ENCODE measurements around the gene PVALB. TPM values are rescaled to one million over a fixed set of nuclear protein-coding genes. Genes with fewer than 3 reads are reported as not detected.

The PVALB gene
- polyA plus RNA-seq, 3 donors, result 0.65 TPM; not detected in 2

- no peaks in the 10 kb centered on the region for H4K20me1 ChIP-seq (ENCODE audit: insufficient read depth, low read length)
- TF ChIP-seq CTCF (IDR thresholded peaks at IDR 0.05), result no peak
- H3K4me3 Mint-ChIP-seq, result peak overlapping the region in 1 of 2 donors; percentile 63
- no peak overlapping the region for H2AFZ ChIP-seq (ENCODE audit: insufficient read depth, low read depth, low read length, poor library complexity, severe bottlenecking)
- H3K4me1 ChIP-seq (ENCODE audit: control insufficient read depth in 1 of 2, insufficient read depth in 2 of 2, low read length in 2 of 2), result peaks cover 30 to 40% of the 10 kb centered on the region in 2 donors
- no peak for DNase-seq
- peaks cover 6 to 20% of the 10 kb centered on the region in 2 donors for H3K36me3 Mint-ChIP-seq
- H3K9me3 ChIP-seq (replicated peaks in 1 of 2; ENCODE audit: control insufficient read depth in 1 of 2, insufficient read depth in 1 of 2, low read length in 2 of 2), result peaks cover 23 to 27% of the 10 kb centered on the region in 2 donors
- H3K4me1 Mint-ChIP-seq, result peaks cover 37% of the 10 kb centered on the region
- H3K79me2 ChIP-seq (ENCODE audit: insufficient read depth, low read length), result no peaks in the 10 kb centered on the region
- H3K9me3 Mint-ChIP-seq, result peaks cover 14 to 41% (median 28%) of the 10 kb centered on the region in 7 donors
- H3K27ac Mint-ChIP-seq, result peak overlapping the region in 1 of 7 donors; percentile 4
- H3K27ac ChIP-seq (ENCODE audit: low read depth in 1 of 2, low read length in 2 of 2), result no peak overlapping the region
- H3K27me3 Mint-ChIP-seq (ENCODE audit: low read depth in 3 of 3), result peaks cover 71 to 78% (median 73%) of the 10 kb centered on the region in 3 donors
- intact Hi-C loops (cut with micrococcal nuclease), result no loop called here
- no peak overlapping the region for H3K4me2 ChIP-seq (replicated peaks; ENCODE audit: extremely low read depth, low read length, poor library complexity, severe bottlenecking)
- H3K36me3 ChIP-seq (replicated peaks in 1 of 2; ENCODE audit: control insufficient read depth in 1 of 2, insufficient read depth in 2 of 2, low read length in 2 of 2), result no peaks in the 10 kb centered on the region
- H3K4me3 ChIP-seq (replicated peaks in 1 of 3; ENCODE audit: low read depth in 2 of 3, low read length in 3 of 3), result no peak overlapping the region
- peaks cover 48 to 72% of the 10 kb centered on the region in 2 donors for H3K27me3 ChIP-seq (ENCODE audit: control insufficient read depth in 2 of 2, insufficient read depth in 2 of 2, low read length in 2 of 2)
- H3K9ac ChIP-seq (ENCODE audit: insufficient read depth, low read length, poor library complexity, severe bottlenecking), result no peak overlapping the region
Measured at GRCh38 chr22:36831206-36831605, 14.4 kb upstream of the PVALB start.

GRCh38 chr22:36830601-36831000 is 13.8 kb upstream of the PVALB start:
- Histone ChIP-seq H3K4me1 (ENCODE audit: control insufficient read depth in 1 of 2, insufficient read depth in 2 of 2, low read length in 2 of 2) (peaks cover 30 to 40% of the 10 kb centered on the region in 2 donors), H3K36me3 (replicated peaks in 1 of 2; ENCODE audit: control insufficient read depth in 1 of 2, insufficient read depth in 2 of 2, low read length in 2 of 2) (no peaks in the 10 kb centered on the region), H4K20me1 (ENCODE audit: insufficient read depth, low read length) (no peaks in the 10 kb centered on the region), H3K79me2 (ENCODE audit: insufficient read depth, low read length) (no peaks in the 10 kb centered on the region), H3K27me3 (ENCODE audit: control insufficient read depth in 2 of 2, insufficient read depth in 2 of 2, low read length in 2 of 2) (peaks cover 45 to 72% of the 10 kb centered on the region in 2 donors), H2AFZ (ENCODE audit: insufficient read depth, low read depth, low read length, poor library complexity, severe bottlenecking) (no peak overlapping the region), H3K27ac (ENCODE audit: low read depth in 1 of 2, low read length in 2 of 2) (no peak overlapping the region), H3K9me3 (replicated peaks in 1 of 2; ENCODE audit: control insufficient read depth in 1 of 2, insufficient read depth in 1 of 2, low read length in 2 of 2) (peaks cover 19 to 21% of the 10 kb centered on the region in 2 donors), H3K4me2 (replicated peaks; ENCODE audit: extremely low read depth, low read length, poor library complexity, severe bottlenecking) (no peak overlapping the region), H3K4me3 (replicated peaks in 1 of 3; ENCODE audit: low read depth in 2 of 3, low read length in 3 of 3) (no peak overlapping the region), H3K9ac (ENCODE audit: insufficient read depth, low read length, poor library complexity, severe bottlenecking) (no peak overlapping the region)
- no CpG with 5 or more reads among the region's 2 CpGs for WGBS (ENCODE audit: insufficient coverage)
- no peak for TF ChIP-seq CTCF (IDR thresholded peaks at IDR 0.05)
- Mint-ChIP-seq H3K4me1 (peaks cover 37% of the 10 kb centered on the region), H3K9me3 (peaks cover 14 to 35% (median 25%) of the 10 kb centered on the region in 7 donors), H3K4me3 (peak overlapping the region in 1 of 2 donors; percentile 73), H3K27ac (no peak overlapping the region), H3K36me3 (peaks cover 6 to 20% of the 10 kb centered on the region in 2 donors), H3K27me3 (ENCODE audit: low read depth in 3 of 3) (peaks cover 71 to 78% (median 73%) of the 10 kb centered on the region in 3 donors)
- DNase-seq, result no peak
- intact Hi-C loops (cut with micrococcal nuclease), result no loop called here

All from CD14-positive monocyte (primary cell).